Sigmoid colon (tissue), 7 donors: ENCODE data around the gene ALDOB. TPM values are rescaled to one million over a fixed set of nuclear protein-coding genes. Genes with fewer than 3 reads are reported as not detected.

ENCODE experiments used
- DNase-seq: peaks from one replicate; pipeline ENCODE4 v3.0.0-alpha.2; 2019
- H3K27ac ChIP-seq, 4 donors: fragments of 200-600 bp; sonication (generic); one replicate each; pipeline ENCODE4 v1.5.1; 2016 to 2019; ENCODE audit warnings: mild to moderate bottlenecking in 1 of 4
- H3K27me3 ChIP-seq, 3 donors: fragments of 200-600 bp; sonication (generic); one replicate each; pipeline ENCODE4 v1.5.1; 2019; ENCODE audit warnings: mild to moderate bottlenecking in 1 of 3
- H3K36me3 ChIP-seq, 4 donors: fragments of 200-600 bp; sonication (generic); one replicate each; pipeline ENCODE4 v1.5.1; 2016 to 2019
- H3K4me1 ChIP-seq, 4 donors: fragments of 200-600 bp; sonication (generic); one replicate each; pipeline ENCODE4 v1.5.1; 2017 to 2019
- H3K4me3 ChIP-seq, 4 donors: fragments of 200-600 bp; sonication (generic); one replicate each; pipeline ENCODE4 v1.5.1; 2017 to 2019; ENCODE audit warnings: mild to moderate bottlenecking in 2 of 4, moderate library complexity in 1 of 4
- H3K9me3 ChIP-seq, 4 donors: fragments of 200-600 bp in 3 of 4; sonication (generic) in 3 of 4; one replicate each; pipeline versions ENCODE4 v1.5.1 to v1.6.1; 2013 to 2019
- CTCF ChIP-seq, 4 experiments: fragments of 450-650 bp in 3 of 4; fragments of 200-600 bp in 1 of 4; IDR thresholded peaks; one replicate each; pipeline ENCODE4 v1.5.1; 2016 to 2019; ENCODE audit warnings: antibody characterized with exemption in 4 of 4, mild to moderate bottlenecking in 3 of 4, moderate library complexity in 2 of 4
- EP300 ChIP-seq, 4 donors: sonication (generic); formaldehyde crosslinking; IDR thresholded peaks; one replicate each; pipeline ENCODE4 v1.6.1; 2017; ENCODE audit warnings: antibody characterized with exemption in 4 of 4
- POLR2A ChIP-seq, 2 donors: fragments of 450-650 bp; IDR thresholded peaks; one replicate each; pipeline ENCODE4 v1.6.1; 2016; ENCODE audit warnings: antibody characterized with exemption in 2 of 2, mild to moderate bottlenecking in 2 of 2, moderate library complexity in 2 of 2
- POLR2AphosphoS5 ChIP-seq, 4 donors: sonication (generic); formaldehyde crosslinking; IDR thresholded peaks; one replicate each; pipeline ENCODE4 v1.6.1; 2017; ENCODE audit warnings: antibody characterized with exemption in 4 of 4
- WGBS, 2 donors: extraction: QIAGEN DNeasy Blood & Tissue Kit; methylation state at CpG; one replicate each; pipeline ENCODE4 v1.1.7; 2013; 5-methylcytosine and 5-hydroxymethylcytosine counted together
- intact Hi-C: fragments of 100-400 bp; cut with DNase I; formaldehyde crosslinking; loops from one replicate; pipeline ENCODE4 v1.15.1; 2023
- polyA plus RNA-seq, 3 donors: library from polyadenylated mRNA; stranded (reverse); fragments of 200-250 nt; gene quantifications; one replicate each; pipeline ENCODE4 v1.2.3, GENCODE V29; 2013
- total RNA-seq, 4 donors: library from RNA; depleted of rRNA; stranded (reverse); fragments of >200 nt; gene quantifications; one replicate each; pipeline ENCODE4 v1.1.0, GENCODE V29; 2016
- donor health status: healthy with polysubstance abuse.
- donor health status: Bipolar disorder and iron deficiency.
- donor health status: healthy.

Gene ALDOB
- total and polyA plus RNA-seq, 7 donors = 0.82 to 40.5 (median 1.1) TPM; not detected in 2

- Histone ChIP-seq H3K4me1 (no peaks in the 10 kb centered on the region), H3K27me3 (no peaks in the 10 kb centered on the region), H3K4me3 (no peak overlapping the region), H3K9me3 (no peaks in the 10 kb centered on the region), H3K36me3 (no peaks in the 10 kb centered on the region), H3K27ac (no peak overlapping the region)
- intact Hi-C loops = no loop called here
- TF ChIP-seq POLR2A (IDR thresholded peaks at IDR 0.05) (no peak), EP300 (IDR thresholded peaks at IDR 0.05) (no peak), CTCF (IDR thresholded peaks at IDR 0.05) (no peak), POLR2AphosphoS5 (IDR thresholded peaks at IDR 0.05) (no peak)
- DNase-seq = no peak
- WGBS, 2 donors = 82 to 88% methylated on average over 2 of the region's 2 CpGs
These were observed 27.8 kb upstream of the ALDOB start for GRCh38 chr9:101463397-101463796.

GRCh38 chr9:101462558-101462957, 27.0 kb upstream of the ALDOB start:
- DNase-seq = no peak
- intact Hi-C loops = no loop called here

DNA sequence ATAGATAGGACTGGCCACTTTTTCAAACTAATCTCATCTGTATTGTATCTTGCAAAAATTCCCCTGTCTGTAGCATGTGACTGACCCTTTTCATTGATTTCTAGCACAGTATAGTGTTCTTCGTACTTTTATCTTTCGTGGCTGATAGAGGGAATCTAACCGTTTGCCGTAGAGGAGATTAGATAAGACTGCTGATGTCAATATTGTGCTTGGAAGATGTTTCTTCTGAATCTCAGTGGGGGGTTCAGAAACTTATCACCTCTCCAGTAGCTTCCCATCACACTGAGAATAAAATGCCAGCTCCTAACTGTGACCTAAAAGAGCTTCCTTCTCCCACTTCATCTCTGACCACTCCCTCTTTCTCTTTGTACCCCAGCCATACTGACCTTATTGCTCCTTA, 25.4 kb upstream of the ALDOB start:
- Histone ChIP-seq H3K36me3 (no peaks in the 10 kb centered on the region), H3K27me3 (no peaks in the 10 kb centered on the region), H3K4me3 (no peak overlapping the region), H3K27ac (no peak overlapping the region), H3K9me3 (no peaks in the 10 kb centered on the region), H3K4me1 (no peaks in the 10 kb centered on the region)
- intact Hi-C loops = no loop called here
- DNase-seq = no peak
- no peak for TF ChIP-seq CTCF (IDR thresholded peaks at IDR 0.05)
- no peak for TF ChIP-seq POLR2AphosphoS5 (IDR thresholded peaks at IDR 0.05)
- no peak for TF ChIP-seq EP300 (IDR thresholded peaks at IDR 0.05)
- TF ChIP-seq POLR2A (IDR thresholded peaks at IDR 0.05) = no peak
- 37 to 82% methylated on average over 4 of the region's 4 CpGs for WGBS, 2 donors

More at GRCh38 chr9:101462558-101462957, 27.0 kb upstream of the ALDOB start:
- Histone ChIP-seq H3K4me3 (no peak overlapping the region), H3K27me3 (no peaks in the 10 kb centered on the region), H3K9me3 (no peaks in the 10 kb centered on the region), H3K4me1 (no peaks in the 10 kb centered on the region), H3K27ac (no peak overlapping the region), H3K36me3 (no peaks in the 10 kb centered on the region)
- 69 to 78% methylated on average over 5 of the region's 5 CpGs for WGBS, 2 donors
- no peak for TF ChIP-seq POLR2AphosphoS5 (IDR thresholded peaks at IDR 0.05)
- no peak for TF ChIP-seq EP300 (IDR thresholded peaks at IDR 0.05)
- no peak for TF ChIP-seq CTCF (IDR thresholded peaks at IDR 0.05)
- no peak for TF ChIP-seq POLR2A (IDR thresholded peaks at IDR 0.05)

DNA sequence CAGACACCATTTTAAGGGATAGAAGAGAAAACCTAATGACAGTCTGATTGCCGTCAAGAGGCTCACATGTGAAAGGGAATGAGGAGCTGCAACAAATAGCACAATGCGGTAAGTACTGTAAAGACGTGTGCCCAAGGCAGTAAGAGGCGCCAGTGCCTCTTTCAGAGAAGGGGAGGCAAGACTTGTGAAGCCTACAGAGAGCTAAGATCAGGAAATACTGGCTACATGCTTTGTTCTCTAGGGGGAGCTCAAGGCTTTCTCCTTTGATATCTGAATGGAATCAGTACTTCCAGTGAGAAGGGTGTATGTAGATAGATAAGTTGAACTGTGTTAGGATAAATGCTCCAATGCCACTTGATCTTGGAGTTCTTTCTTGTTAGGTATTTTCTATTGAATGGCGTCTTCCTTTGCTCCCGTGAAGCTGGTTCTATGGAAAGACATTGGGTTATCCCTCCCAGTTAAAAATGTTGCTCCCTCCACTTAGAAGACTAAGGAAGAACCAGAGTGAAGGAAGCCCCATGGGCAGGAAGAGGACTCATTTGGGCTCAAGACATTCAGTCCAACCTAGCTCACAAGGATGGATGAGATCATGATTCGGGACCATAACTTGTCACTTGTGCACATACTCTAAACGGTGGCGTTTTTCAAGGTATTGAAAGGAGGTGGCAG, 23.5 kb upstream of the ALDOB start:
- WGBS, 2 donors = 36 to 42% methylated on average over 9 of the region's 9 CpGs
- no peak for DNase-seq
- H3K4me1 ChIP-seq = no peaks in the 10 kb centered on the region
- intact Hi-C loops = loop anchor here (1.0 kb wide), 1 partner anchor 71 kb away; no protein-coding TSS in a partner anchor
- TF ChIP-seq EP300 (IDR thresholded peaks at IDR 0.05) (no peak), CTCF (IDR thresholded peaks at IDR 0.05) (peak; percentile 50 to 68 (median 58))
- H3K27ac ChIP-seq = no peak overlapping the region
- no peak overlapping the region for H3K4me3 ChIP-seq
- H3K27me3 ChIP-seq = no peaks in the 10 kb centered on the region
- no peaks in the 10 kb centered on the region for H3K9me3 ChIP-seq
- H3K36me3 ChIP-seq = no peaks in the 10 kb centered on the region

DNA sequence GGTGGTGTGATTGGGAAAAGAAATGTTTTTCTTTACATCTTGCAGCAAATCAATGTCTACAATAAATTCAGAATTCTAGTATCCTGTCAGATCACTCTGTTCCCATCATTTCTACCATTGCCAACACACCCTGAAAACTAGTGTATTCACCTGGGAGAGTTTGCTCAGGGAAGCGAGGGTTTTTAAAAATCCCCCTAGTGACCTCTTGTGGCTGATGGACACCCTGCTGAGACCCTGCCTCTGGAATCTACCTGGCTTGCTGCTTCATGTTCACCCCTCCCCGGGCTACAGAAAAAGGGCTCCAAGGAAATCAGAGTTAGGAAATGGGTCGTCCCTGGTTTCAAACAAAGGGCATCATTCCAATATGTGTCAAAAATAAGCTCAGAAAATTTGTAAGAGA, 21.4 kb upstream of the ALDOB start:
- no peak for DNase-seq
- H3K4me3 ChIP-seq = no peak overlapping the region
- H3K27me3 ChIP-seq = no peaks in the 10 kb centered on the region
- H3K4me1 ChIP-seq = no peaks in the 10 kb centered on the region
- TF ChIP-seq POLR2A (IDR thresholded peaks at IDR 0.05) (no peak), CTCF (IDR thresholded peaks at IDR 0.05) (no peak), EP300 (IDR thresholded peaks at IDR 0.05) (no peak), POLR2AphosphoS5 (IDR thresholded peaks at IDR 0.05) (no peak)
- no peak overlapping the region for H3K27ac ChIP-seq
- 49 to 59% methylated on average over 3 of the region's 3 CpGs for WGBS, 2 donors
- intact Hi-C loops = no loop called here
- H3K9me3 ChIP-seq = no peaks in the 10 kb centered on the region
- H3K36me3 ChIP-seq = no peaks in the 10 kb centered on the region
